ENCODE measurements around the gene FOSL1. TPM values are rescaled to one million over a fixed set of nuclear protein-coding genes. Genes with fewer than 3 reads are reported as not detected.

FOSL1 gene
- total and polyA plus RNA-seq, 2 of the 13 experiments (the other 11 are each of a cell fraction or from before 2014, with no cell fraction given), result 4.0 to 4.1 TPM

GRCh38 chr11:65859095-65859811, 40.9 kb downstream of the FOSL1 start (continued):
- TF ChIP-seq HOXA9 (CRISPR knock-in tag; IDR thresholded peaks at IDR 0.05; ENCODE audit: borderline replicate concordance) (no peak), JDP2 (CRISPR knock-in tag; IDR thresholded peaks at IDR 0.05; ENCODE audit: borderline replicate concordance) (no peak), ZNF549 (CRISPR knock-in tag; IDR thresholded peaks at IDR 0.05) (no peak), NFATC3 (CRISPR knock-in tag; IDR thresholded peaks at IDR 0.05) (no peak; the same call in 1 of the 2 replicates), ETV5 (CRISPR knock-in tag; IDR thresholded peaks at IDR 0.05; ENCODE audit: borderline replicate concordance) (peak; percentile 82), ZNF562 (CRISPR knock-in tag; IDR thresholded peaks at IDR 0.05; ENCODE audit: borderline replicate concordance) (no peak), JUN (CRISPR knock-in tag; IDR thresholded peaks at IDR 0.05) (no peak), DR1 (CRISPR knock-in tag; IDR thresholded peaks at IDR 0.05) (no peak; the same call in 1 of the 2 replicates), CEBPZ (IDR thresholded peaks at IDR 0.05; ENCODE audit: low read length) (no peak), JUNB (CRISPR knock-in tag; IDR thresholded peaks at IDR 0.05; ENCODE audit: borderline replicate concordance) (no peak), PRDM4 (CRISPR knock-in tag; IDR thresholded peaks at IDR 0.05; ENCODE audit: borderline replicate concordance) (no peak), PRDM15 (CRISPR knock-in tag; IDR thresholded peaks at IDR 0.05) (no peak), PAX8 (CRISPR knock-in tag; IDR thresholded peaks at IDR 0.05; ENCODE audit: borderline replicate concordance) (no peak)
